ENCODE data around the gene IFNA2.
"Not testable (repeated sequence)": the region's sequence is repeated elsewhere in the genome, so short reads cannot be mapped to it uniquely, and the experiment has no call there.

Gene IFNA2

GRCh38 chr9:21383627-21384026 lies 1.6 kb downstream of the IFNA2 start:
- no peak for TF ChIP-seq CTCF (IDR thresholded peaks at IDR 0.05; ENCODE audit: low read depth, low read length, missing control alignments)
- DNase-seq (ENCODE audit: extremely low read depth, low read depth) = no peak
- no peak overlapping the region for H3K4me3 ChIP-seq (replicated peaks; ENCODE audit: low read depth, low read length)

- no peak for TF ChIP-seq CTCF (IDR thresholded peaks at IDR 0.05; ENCODE audit: low read depth, low read length, missing control alignments)
- no peak for DNase-seq (ENCODE audit: extremely low read depth, low read depth)
- no peak overlapping the region for H3K4me3 ChIP-seq (replicated peaks; ENCODE audit: low read depth, low read length)
Observed at GRCh38 chr9:21381448-21382339, 3.5 kb downstream of the IFNA2 start.

- DNase-seq (ENCODE audit: extremely low read depth, low read depth); H3K4me3 ChIP-seq (replicated peaks; ENCODE audit: low read depth, low read length): not testable (repeated sequence)
Observed at GRCh38 chr9:21371467-21371866, 13.7 kb downstream of the IFNA2 start.

GRCh38 chr9:21367957-21368356 lies 17.2 kb downstream of the IFNA2 start, which contains the start of gene IFNA13:
TSS of gene IFNA13 (minus strand) at chr9:21368057. CDS start at chr9:21368010, 47 bp downstream.
- no peak for DNase-seq (ENCODE audit: extremely low read depth, low read depth)
- TF ChIP-seq CTCF (IDR thresholded peaks at IDR 0.05; ENCODE audit: low read depth, low read length, missing control alignments) = no peak

GRCh38 chr9:21367169-21367568 lies 18.0 kb downstream of the IFNA2 start:
- not testable (repeated sequence) for DNase-seq (ENCODE audit: extremely low read depth, low read depth); H3K4me3 ChIP-seq (replicated peaks; ENCODE audit: low read depth, low read length)

More at GRCh38 chr9:21367957-21368356, 17.2 kb downstream of the IFNA2 start, which contains the start of gene IFNA13:
- H3K4me3 ChIP-seq (replicated peaks; ENCODE audit: low read depth, low read length) = no peak within 1 kb of the TSS

- H3K4me3 ChIP-seq (replicated peaks; ENCODE audit: low read depth, low read length) = no peak overlapping the region
- DNase-seq (ENCODE audit: extremely low read depth, low read depth) = no peak
- no peak for TF ChIP-seq CTCF (IDR thresholded peaks at IDR 0.05; ENCODE audit: low read depth, low read length, missing control alignments)
Observed at GRCh38 chr9:21362287-21362686, 22.9 kb downstream of the IFNA2 start.

GRCh38 chr9:21357479-21358460 lies 27.4 kb downstream of the IFNA2 start:
- no peak for TF ChIP-seq CTCF (IDR thresholded peaks at IDR 0.05; ENCODE audit: low read depth, low read length, missing control alignments)
- H3K4me3 ChIP-seq (replicated peaks; ENCODE audit: low read depth, low read length) = no peak overlapping the region
- no peak for DNase-seq (ENCODE audit: extremely low read depth, low read depth)

Data from HFF-Myc (cell line).